Left lung (tissue), 10 donors: ENCODE data around the gene ZBTB20. TPM values are rescaled to one million over a fixed set of nuclear protein-coding genes. Genes with fewer than 3 reads are reported as not detected.

Source experiments
- ATAC-seq: fragments of 200-7000 bp; cut with Tn5 transposase; one replicate; pipeline ENCODE4 v1.9.1; 2020; ENCODE audit warnings: moderate library complexity
- DNase-seq, 4 donors: peaks; one replicate each; pipeline ENCODE4 v3.0.0-alpha.2; 2013 to 2020
- H3K27ac ChIP-seq, 2 donors: fragments of 200-600 bp; sonication (generic) in 1 of 2; one replicate each; pipeline versions ENCODE4 v1.5.0 to v1.8.0; 2020 to 2021
- H3K27me3 ChIP-seq, 2 donors: fragments of 200-600 bp; sonication (generic) in 1 of 2; one replicate each; pipeline versions ENCODE4 v1.5.0 to v1.8.0; 2020 to 2021
- H3K36me3 ChIP-seq, 2 donors: fragments of 200-600 bp; sonication (generic) in 1 of 2; one replicate each; pipeline versions ENCODE4 v1.5.0 to v1.8.0; 2020 to 2021
- H3K4me1 ChIP-seq, 2 donors: fragments of 200-600 bp; one replicate each; pipeline ENCODE4 v1.8.0; 2021
- H3K4me3 ChIP-seq, 2 donors: fragments of 200-600 bp; sonication (generic) in 1 of 2; one replicate each; pipeline versions ENCODE4 v1.5.0 to v1.8.0; 2020 to 2021; ENCODE audit warnings: mild to moderate bottlenecking in 1 of 2
- H3K9me3 ChIP-seq, 2 donors: fragments of 200-600 bp; sonication (generic) in 1 of 2; one replicate each; pipeline versions ENCODE4 v1.5.0 to v1.8.0; 2020 to 2021
- CTCF ChIP-seq, 2 donors: fragments of 200-600 bp; sonication (generic) in 1 of 2; IDR thresholded peaks; one replicate each; pipeline versions ENCODE4 v1.5.0 to v1.8.0; 2021; ENCODE audit warnings: antibody characterized with exemption in 2 of 2
- intact Hi-C, 2 donors: fragments of 100-400 bp; cut with DNase I; formaldehyde crosslinking; loops; one replicate each; pipeline versions ENCODE4 v1.11.2 to v1.14.2; 2022
- polyA plus RNA-seq, 6 donors: library from polyadenylated mRNA; unstranded; fragments of 120-200 nt; gene quantifications; one replicate each; pipeline ENCODE4 v1.2.1, GENCODE V29; 2013; ENCODE audit not compliant: insufficient read length in 6 of 6
- total RNA-seq, 2 donors: library from RNA; stranded (reverse); fragmentation: NEBNext Ultra II Directional; extraction: Animal tissue kit (Norgen Biotek cat#: 25700); gene quantifications; one replicate each; pipeline ENCODE4 v1.2.1, GENCODE V29; 2021
- donor health status: DM: no; HTN: yes; CAD: no.
- donor health status: DM: no; HTN: no; CAD: no.

ZBTB20 gene
- total and polyA plus RNA-seq, 8 donors, result 1.1 to 63.5 (median 6.0) TPM

DNA sequence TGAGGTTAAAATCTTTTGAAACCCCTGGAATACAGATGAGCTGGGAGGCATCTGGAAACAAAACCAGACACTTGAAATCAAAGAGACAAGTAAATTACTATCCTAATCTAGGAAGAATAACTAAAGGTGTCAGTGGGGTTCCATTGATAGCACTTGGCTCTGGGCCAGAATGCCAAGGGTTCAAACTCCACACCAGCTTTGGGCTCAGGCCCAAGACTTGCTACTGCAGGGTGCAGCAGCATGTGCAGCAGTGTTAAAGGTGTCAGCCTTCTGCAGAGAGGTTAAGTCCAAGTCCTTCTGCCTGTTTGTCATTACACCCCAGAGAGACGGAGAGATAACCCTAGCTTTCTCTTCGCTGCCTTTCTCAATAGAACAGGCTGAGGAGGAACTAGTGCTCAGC, 579.3 kb downstream of the ZBTB20 start:
- H3K36me3 ChIP-seq, result no peaks in the 10 kb centered on the region
- no peak for DNase-seq
- intact Hi-C loops, result no loop called here
- H3K27ac ChIP-seq, result no peak overlapping the region
- H3K4me3 ChIP-seq, result no peak overlapping the region
- H3K27me3 ChIP-seq, result no peaks in the 10 kb centered on the region
- no peaks in the 10 kb centered on the region for H3K4me1 ChIP-seq
- no peaks in the 10 kb centered on the region for H3K9me3 ChIP-seq
- TF ChIP-seq CTCF (IDR thresholded peaks at IDR 0.05), result no peak
- no peak for ATAC-seq

GRCh38 chr3:114566767-114567166, 580.3 kb downstream of the ZBTB20 start:
- no peaks in the 10 kb centered on the region for H3K36me3 ChIP-seq
- no peaks in the 10 kb centered on the region for H3K9me3 ChIP-seq
- DNase-seq, result no peak
- H3K27ac ChIP-seq, result no peak overlapping the region
- intact Hi-C loops, result no loop called here
- TF ChIP-seq CTCF (IDR thresholded peaks at IDR 0.05), result no peak
- H3K27me3 ChIP-seq, result no peaks in the 10 kb centered on the region
- no peaks in the 10 kb centered on the region for H3K4me1 ChIP-seq
- H3K4me3 ChIP-seq, result no peak overlapping the region
- ATAC-seq, result no peak

DNA sequence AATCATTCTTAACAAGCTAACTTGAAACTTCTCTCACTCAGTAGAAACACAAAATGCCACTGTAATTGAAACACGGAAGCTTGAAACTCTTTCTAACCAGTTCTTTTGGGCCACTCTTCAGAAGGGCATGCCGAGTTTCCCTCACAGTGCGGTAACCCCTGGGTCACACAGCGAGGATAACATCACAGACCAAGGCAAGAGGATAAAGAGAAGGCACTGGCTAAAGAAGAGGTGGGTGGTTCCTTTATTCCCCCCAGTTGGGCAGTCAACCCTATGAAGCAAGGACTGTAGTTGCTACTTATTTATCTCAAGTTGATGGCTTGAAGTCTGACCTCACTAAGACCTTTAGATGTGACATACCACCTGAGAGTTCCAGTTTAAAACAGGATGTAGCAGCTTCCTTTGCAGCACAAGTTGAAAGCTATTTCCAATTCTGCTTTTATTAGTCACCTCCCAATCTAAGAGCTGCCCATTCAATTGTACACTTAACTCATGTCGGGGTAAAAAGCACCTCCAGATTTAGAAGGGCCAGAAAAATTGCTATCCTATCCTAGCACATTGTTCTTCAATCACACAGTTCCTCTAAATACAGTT, 580.8 kb downstream of the ZBTB20 start:
- TF ChIP-seq CTCF (IDR thresholded peaks at IDR 0.05), result no peak
- ATAC-seq, result no peak
- Histone ChIP-seq H3K4me3 (no peak overlapping the region), H3K27me3 (no peaks in the 10 kb centered on the region), H3K36me3 (no peaks in the 10 kb centered on the region), H3K9me3 (no peaks in the 10 kb centered on the region), H3K4me1 (no peaks in the 10 kb centered on the region), H3K27ac (no peak overlapping the region)
- no peak for DNase-seq
- intact Hi-C loops, result no loop called here

DNA sequence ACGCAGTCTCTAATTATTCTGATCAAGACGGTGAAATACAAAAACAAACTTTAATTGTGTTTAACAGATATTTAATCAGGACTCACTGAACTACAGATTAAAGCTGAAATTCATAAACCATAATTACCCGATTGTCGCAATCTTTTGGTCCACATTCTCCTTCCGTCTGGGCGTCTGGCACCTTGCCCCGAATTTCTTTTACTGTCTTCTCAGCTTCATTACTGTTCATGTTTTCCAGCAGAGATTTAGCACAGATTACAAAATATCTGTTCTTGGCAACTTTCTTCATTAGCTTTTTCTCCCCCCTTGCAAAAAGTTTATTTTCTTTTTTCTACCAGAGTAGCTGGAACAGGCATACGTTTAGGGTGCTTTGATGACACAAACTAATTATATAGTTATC, 581.9 kb downstream of the ZBTB20 start:
- Histone ChIP-seq H3K27ac (no peak overlapping the region), H3K4me3 (no peak overlapping the region), H3K9me3 (no peaks in the 10 kb centered on the region), H3K36me3 (no peaks in the 10 kb centered on the region), H3K27me3 (no peaks in the 10 kb centered on the region), H3K4me1 (no peaks in the 10 kb centered on the region)
- no peak for TF ChIP-seq CTCF (IDR thresholded peaks at IDR 0.05)
- intact Hi-C loops, result no loop called here
- DNase-seq, result peak in 2 of 4 donors; percentile 53 to 69
- ATAC-seq, result no peak

- intact Hi-C loops, result no loop called here
- Histone ChIP-seq H3K4me1 (no peaks in the 10 kb centered on the region), H3K27me3 (no peaks in the 10 kb centered on the region), H3K36me3 (no peaks in the 10 kb centered on the region), H3K9me3 (no peaks in the 10 kb centered on the region), H3K4me3 (no peak overlapping the region), H3K27ac (no peak overlapping the region)
- ATAC-seq, result no peak
- TF ChIP-seq CTCF (IDR thresholded peaks at IDR 0.05), result no peak
- no peak for DNase-seq
Measured at GRCh38 chr3:114563720-114564119, 583.4 kb downstream of the ZBTB20 start.
